Sigmoid colon (tissue), 7 donors: Measurements from ENCODE around the gene LPP. TPM values are rescaled to one million over a fixed set of nuclear protein-coding genes. Genes with fewer than 3 reads are reported as not detected.

Experiments used
- DNase-seq: peaks from one replicate; pipeline ENCODE4 v3.0.0-alpha.2; 2019
- H3K27ac ChIP-seq, 4 donors: fragments of 200-600 bp; sonication (generic); one replicate each; pipeline ENCODE4 v1.5.1; 2016 to 2019; ENCODE audit warnings: mild to moderate bottlenecking in 1 of 4
- H3K27me3 ChIP-seq, 3 donors: fragments of 200-600 bp; sonication (generic); one replicate each; pipeline ENCODE4 v1.5.1; 2019; ENCODE audit warnings: mild to moderate bottlenecking in 1 of 3
- H3K36me3 ChIP-seq, 4 donors: fragments of 200-600 bp; sonication (generic); one replicate each; pipeline ENCODE4 v1.5.1; 2016 to 2019
- H3K4me1 ChIP-seq, 4 donors: fragments of 200-600 bp; sonication (generic); one replicate each; pipeline ENCODE4 v1.5.1; 2017 to 2019
- H3K4me3 ChIP-seq, 4 donors: fragments of 200-600 bp; sonication (generic); one replicate each; pipeline ENCODE4 v1.5.1; 2017 to 2019; ENCODE audit warnings: mild to moderate bottlenecking in 2 of 4, moderate library complexity in 1 of 4
- H3K9me3 ChIP-seq, 4 donors: fragments of 200-600 bp in 3 of 4; sonication (generic) in 3 of 4; one replicate each; pipeline versions ENCODE4 v1.5.1 to v1.6.1; 2013 to 2019
- CTCF ChIP-seq, 4 experiments: fragments of 450-650 bp in 3 of 4; fragments of 200-600 bp in 1 of 4; IDR thresholded peaks; one replicate each; pipeline ENCODE4 v1.5.1; 2016 to 2019; ENCODE audit warnings: antibody characterized with exemption in 4 of 4, mild to moderate bottlenecking in 3 of 4, moderate library complexity in 2 of 4
- EP300 ChIP-seq, 4 donors: sonication (generic); formaldehyde crosslinking; IDR thresholded peaks; one replicate each; pipeline ENCODE4 v1.6.1; 2017; ENCODE audit warnings: antibody characterized with exemption in 4 of 4
- POLR2A ChIP-seq, 2 donors: fragments of 450-650 bp; IDR thresholded peaks; one replicate each; pipeline ENCODE4 v1.6.1; 2016; ENCODE audit warnings: antibody characterized with exemption in 2 of 2, mild to moderate bottlenecking in 2 of 2, moderate library complexity in 2 of 2
- POLR2AphosphoS5 ChIP-seq, 4 donors: sonication (generic); formaldehyde crosslinking; IDR thresholded peaks; one replicate each; pipeline ENCODE4 v1.6.1; 2017; ENCODE audit warnings: antibody characterized with exemption in 4 of 4
- WGBS, 2 donors: extraction: QIAGEN DNeasy Blood & Tissue Kit; methylation state at CpG; one replicate each; pipeline ENCODE4 v1.1.7; 2013; 5-methylcytosine and 5-hydroxymethylcytosine counted together
- intact Hi-C: fragments of 100-400 bp; cut with DNase I; formaldehyde crosslinking; loops from one replicate; pipeline ENCODE4 v1.15.1; 2023
- polyA plus RNA-seq, 3 donors: library from polyadenylated mRNA; stranded (reverse); fragments of 200-250 nt; gene quantifications; one replicate each; pipeline ENCODE4 v1.2.3, GENCODE V29; 2013
- total RNA-seq, 4 donors: library from RNA; depleted of rRNA; stranded (reverse); fragments of >200 nt; gene quantifications; one replicate each; pipeline ENCODE4 v1.1.0, GENCODE V29; 2016
- donor health status: healthy with polysubstance abuse.
- donor health status: Bipolar disorder and iron deficiency.
- donor health status: healthy.

Gene LPP
- total and polyA plus RNA-seq, 7 donors, result 5.3 to 1,773 (median 824) TPM

GRCh38 chr3:188829130-188829529 lies 675.2 kb downstream of the LPP start:
- DNase-seq, result no peak
- WGBS, 2 donors, result 93 to 98% methylated on average over 6 of the region's 6 CpGs
- H3K27me3 ChIP-seq, result no peaks in the 10 kb centered on the region
- peaks cover 0 to 81% (median 49%) of the 10 kb centered on the region in 4 donors for H3K4me1 ChIP-seq
- no peak overlapping the region for H3K4me3 ChIP-seq
- peak overlapping the region in 1 of 4 donors; percentile 8 for H3K27ac ChIP-seq
- intact Hi-C loops, result no loop called here
- no peaks in the 10 kb centered on the region for H3K9me3 ChIP-seq
- H3K36me3 ChIP-seq, result no peaks in the 10 kb centered on the region
- TF ChIP-seq POLR2AphosphoS5 (IDR thresholded peaks at IDR 0.05), result no peak
- no peak for TF ChIP-seq CTCF (IDR thresholded peaks at IDR 0.05)
- TF ChIP-seq EP300 (IDR thresholded peaks at IDR 0.05), result no peak
- TF ChIP-seq POLR2A (IDR thresholded peaks at IDR 0.05), result no peak

- no peaks in the 10 kb centered on the region for H3K27me3 ChIP-seq
- H3K27ac ChIP-seq, result peak overlapping the region in 1 of 4 donors; percentile 8
- TF ChIP-seq EP300 (IDR thresholded peaks at IDR 0.05) (no peak), POLR2AphosphoS5 (IDR thresholded peaks at IDR 0.05) (no peak), CTCF (IDR thresholded peaks at IDR 0.05) (no peak), POLR2A (IDR thresholded peaks at IDR 0.05) (no peak)
- no peak for DNase-seq
- H3K4me3 ChIP-seq, result no peak overlapping the region
- no peaks in the 10 kb centered on the region for H3K36me3 ChIP-seq
- H3K9me3 ChIP-seq, result no peaks in the 10 kb centered on the region
- H3K4me1 ChIP-seq, result peaks cover 0 to 77% (median 45%) of the 10 kb centered on the region in 4 donors
- intact Hi-C loops, result no loop called here
- WGBS, 2 donors, result 88 to 90% methylated on average over 3 of the region's 3 CpGs
Measured at GRCh38 chr3:188829576-188829975, 675.6 kb downstream of the LPP start.

- peaks cover 0 to 74% (median 39%) of the 10 kb centered on the region in 4 donors for H3K4me1 ChIP-seq
- H3K4me3 ChIP-seq, result no peak overlapping the region
- 84 to 85% methylated on average over 2 of the region's 2 CpGs for WGBS, 2 donors
- no peak for DNase-seq
- TF ChIP-seq EP300 (IDR thresholded peaks at IDR 0.05) (no peak), CTCF (IDR thresholded peaks at IDR 0.05) (no peak), POLR2AphosphoS5 (IDR thresholded peaks at IDR 0.05) (no peak), POLR2A (IDR thresholded peaks at IDR 0.05) (no peak)
- no peaks in the 10 kb centered on the region for H3K36me3 ChIP-seq
- H3K27ac ChIP-seq, result no peak overlapping the region
- no peaks in the 10 kb centered on the region for H3K9me3 ChIP-seq
- H3K27me3 ChIP-seq, result no peaks in the 10 kb centered on the region
- intact Hi-C loops, result no loop called here
Measured at GRCh38 chr3:188830893-188831292, 676.9 kb downstream of the LPP start.

- WGBS, 2 donors, result 92 to 94% methylated on average over 3 of the region's 3 CpGs
- H3K27me3 ChIP-seq, result no peaks in the 10 kb centered on the region
- DNase-seq, result no peak
- no peaks in the 10 kb centered on the region for H3K9me3 ChIP-seq
- peaks cover 0 to 61% (median 28%) of the 10 kb centered on the region in 4 donors for H3K4me1 ChIP-seq
- no peaks in the 10 kb centered on the region for H3K36me3 ChIP-seq
- no peak overlapping the region for H3K4me3 ChIP-seq
- intact Hi-C loops, result no loop called here
- TF ChIP-seq POLR2A (IDR thresholded peaks at IDR 0.05), result no peak
- TF ChIP-seq EP300 (IDR thresholded peaks at IDR 0.05), result no peak
- no peak for TF ChIP-seq POLR2AphosphoS5 (IDR thresholded peaks at IDR 0.05)
- TF ChIP-seq CTCF (IDR thresholded peaks at IDR 0.05), result no peak
- peak overlapping the region in 3 of 4 donors; percentile 12 to 35 (median 34) for H3K27ac ChIP-seq
Measured at GRCh38 chr3:188832146-188832545, 678.2 kb downstream of the LPP start.
